WTC11 (cell line): Measurements from ENCODE around the gene UAP1L1. TPM values are rescaled to one million over a fixed set of nuclear protein-coding genes. Genes with fewer than 3 reads are reported as not detected.

Experiments used
- ATAC-seq: fragments of 200-7000 bp; cut with Tn5 transposase; 2 replicates; pipeline ENCODE4 v1.10.0; 2021; ENCODE audit warnings: mild to moderate bottlenecking, moderate library complexity
- CTCF ChIA-PET: fragments of 300-600 bp; sonication (Branson Sonifier 250); formaldehyde crosslinking; loops from one replicate; lab custom pipeline; 2021; ENCODE audit warnings: antibody characterized with exemption; lab: Charles Lee
- POLR2A ChIA-PET: fragments of 350-600 bp; sonication (Branson Sonifier 250); formaldehyde crosslinking; loops from one replicate; lab custom pipeline; 2021; ENCODE audit warnings: antibody characterized with exemption; lab: Charles Lee
- DNase-seq: peaks from one replicate; pipeline ENCODE4 v3.0.0; 2021; ENCODE audit warnings: low spot score
- H3K27ac Mint-ChIP-seq: 2 replicates; pipeline ENCODE4 v1.8.0; 2021; ENCODE audit warnings: mixed read lengths
- H3K27me3 Mint-ChIP-seq: 2 replicates; pipeline ENCODE4 v1.8.0; 2021; ENCODE audit warnings: low read depth, mild to moderate bottlenecking, moderate library complexity, mixed read lengths
- H3K36me3 Mint-ChIP-seq: 2 replicates; pipeline ENCODE4 v1.8.0; 2021; ENCODE audit warnings: mixed read lengths
- H3K4me1 Mint-ChIP-seq: 2 replicates; pipeline ENCODE4 v1.8.0; 2022; ENCODE audit warnings: mixed read lengths
- H3K4me3 Mint-ChIP-seq: 2 replicates; pipeline ENCODE4 v1.8.0; 2021; ENCODE audit warnings: mild to moderate bottlenecking, moderate library complexity, mixed read lengths
- H3K9me3 Mint-ChIP-seq: 2 replicates; pipeline ENCODE4 v1.8.0; 2021; ENCODE audit warnings: mixed read lengths
- ATF3 ChIP-seq: sonication (generic); formaldehyde crosslinking; conservative IDR thresholded peaks from 2 replicates; pipeline ENCODE4 v1.8.1; 2022; ENCODE audit warnings: mild to moderate bottlenecking, missing genetic modification reagents
- CBFB ChIP-seq: sonication (generic); formaldehyde crosslinking; IDR thresholded peaks from 2 replicates; pipeline ENCODE4 v1.8.1; 2022; ENCODE audit warnings: mild to moderate bottlenecking, low read depth, missing genetic modification reagents
- E2F5 ChIP-seq: sonication (generic); formaldehyde crosslinking; IDR thresholded peaks from 2 replicates; pipeline ENCODE4 v1.8.1; 2022; ENCODE audit warnings: mild to moderate bottlenecking, moderate library complexity, missing genetic modification reagents
- FOXP4 ChIP-seq: sonication (generic); formaldehyde crosslinking; IDR thresholded peaks from 2 replicates; pipeline ENCODE4 v1.8.0; 2022; ENCODE audit warnings: mild to moderate bottlenecking, missing genetic modification reagents
- GRHL2 ChIP-seq: fragments of 250-450 bp; sonication (Bioruptor Pico); IDR thresholded peaks from 2 replicates; pipeline ENCODE4 v1.8.0; 2022; ENCODE audit warnings: mild to moderate bottlenecking, moderate library complexity; ENCODE audit not compliant: insufficient replicate concordance, severe bottlenecking
- IRF1 ChIP-seq: sonication (generic); formaldehyde crosslinking; IDR thresholded peaks from 2 replicates; pipeline ENCODE4 v1.8.0; 2023; ENCODE audit warnings: missing genetic modification reagents
- MAX ChIP-seq: sonication (generic); formaldehyde crosslinking; IDR thresholded peaks from 2 replicates; pipeline ENCODE4 v1.8.0; 2022; ENCODE audit warnings: mild to moderate bottlenecking, missing genetic modification reagents
- MYBL2 ChIP-seq: sonication (generic); formaldehyde crosslinking; IDR thresholded peaks from 2 replicates; pipeline ENCODE4 v1.8.1; 2023; ENCODE audit warnings: mild to moderate bottlenecking, moderate library complexity, missing genetic modification reagents
- NFYB ChIP-seq: sonication (generic); formaldehyde crosslinking; conservative IDR thresholded peaks from 2 replicates; pipeline ENCODE4 v1.8.0; 2022; ENCODE audit warnings: low read depth, missing genetic modification reagents
- PREB ChIP-seq: sonication (generic); formaldehyde crosslinking; IDR thresholded peaks from 2 replicates; pipeline ENCODE4 v1.8.1; 2022; ENCODE audit warnings: mild to moderate bottlenecking, missing genetic modification reagents, moderate library complexity, borderline replicate concordance
- SMAD3 ChIP-seq: sonication (generic); formaldehyde crosslinking; IDR thresholded peaks from 2 replicates; pipeline ENCODE4 v1.8.0; 2022; ENCODE audit warnings: missing genetic modification reagents, mild to moderate bottlenecking, borderline replicate concordance
- SP1 ChIP-seq: sonication (generic); formaldehyde crosslinking; conservative IDR thresholded peaks from 2 replicates; pipeline ENCODE4 v1.8.1; 2022; ENCODE audit warnings: missing genetic modification reagents
- USF1 ChIP-seq: sonication (generic); formaldehyde crosslinking; IDR thresholded peaks from 2 replicates; pipeline ENCODE4 v1.8.0; 2022; ENCODE audit warnings: mild to moderate bottlenecking, missing genetic modification reagents
- total RNA-seq: library from RNA; stranded (reverse); gene quantifications from 3 replicates; pipeline ENCODE4 v1.2.3, GENCODE V29; 2021
- TF ChIP-seq, protein P1 (sequence below): sonication (generic); formaldehyde crosslinking; IDR thresholded peaks from 2 replicates; pipeline ENCODE4 v1.8.0; 2022; ENCODE audit warnings: mild to moderate bottlenecking, missing genetic modification reagents
- TF ChIP-seq, protein P2 (sequence below): sonication (generic); formaldehyde crosslinking; IDR thresholded peaks from 2 replicates; pipeline ENCODE4 v1.8.1; 2023; ENCODE audit warnings: mild to moderate bottlenecking, moderate library complexity, missing genetic modification reagents
- TF ChIP-seq, protein P3 (sequence below): fragments of 250-450 bp; sonication (Bioruptor Pico); IDR thresholded peaks from 2 replicates; pipeline ENCODE4 v1.9.0; 2021; ENCODE audit warnings: mild to moderate bottlenecking

Gene UAP1L1
- total RNA-seq, 1 experiment from 2014 or later: 17.7 TPM

GRCh38 chr9:137069508-137070091 is 7.7 kb upstream of the UAP1L1 start:
- TF ChIP-seq MYBL2 (CRISPR knock-in tag): no peak
- no peak for TF ChIP-seq CBFB (CRISPR knock-in tag)
- TF ChIP-seq SMAD3: no peak
- no peak for TF ChIP-seq GRHL2
- TF ChIP-seq, protein P1, sequence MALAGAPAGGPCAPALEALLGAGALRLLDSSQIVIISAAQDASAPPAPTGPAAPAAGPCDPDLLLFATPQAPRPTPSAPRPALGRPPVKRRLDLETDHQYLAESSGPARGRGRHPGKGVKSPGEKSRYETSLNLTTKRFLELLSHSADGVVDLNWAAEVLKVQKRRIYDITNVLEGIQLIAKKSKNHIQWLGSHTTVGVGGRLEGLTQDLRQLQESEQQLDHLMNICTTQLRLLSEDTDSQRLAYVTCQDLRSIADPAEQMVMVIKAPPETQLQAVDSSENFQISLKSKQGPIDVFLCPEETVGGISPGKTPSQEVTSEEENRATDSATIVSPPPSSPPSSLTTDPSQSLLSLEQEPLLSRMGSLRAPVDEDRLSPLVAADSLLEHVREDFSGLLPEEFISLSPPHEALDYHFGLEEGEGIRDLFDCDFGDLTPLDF (CRISPR knock-in tag): no peak
- TF ChIP-seq, protein P2, sequence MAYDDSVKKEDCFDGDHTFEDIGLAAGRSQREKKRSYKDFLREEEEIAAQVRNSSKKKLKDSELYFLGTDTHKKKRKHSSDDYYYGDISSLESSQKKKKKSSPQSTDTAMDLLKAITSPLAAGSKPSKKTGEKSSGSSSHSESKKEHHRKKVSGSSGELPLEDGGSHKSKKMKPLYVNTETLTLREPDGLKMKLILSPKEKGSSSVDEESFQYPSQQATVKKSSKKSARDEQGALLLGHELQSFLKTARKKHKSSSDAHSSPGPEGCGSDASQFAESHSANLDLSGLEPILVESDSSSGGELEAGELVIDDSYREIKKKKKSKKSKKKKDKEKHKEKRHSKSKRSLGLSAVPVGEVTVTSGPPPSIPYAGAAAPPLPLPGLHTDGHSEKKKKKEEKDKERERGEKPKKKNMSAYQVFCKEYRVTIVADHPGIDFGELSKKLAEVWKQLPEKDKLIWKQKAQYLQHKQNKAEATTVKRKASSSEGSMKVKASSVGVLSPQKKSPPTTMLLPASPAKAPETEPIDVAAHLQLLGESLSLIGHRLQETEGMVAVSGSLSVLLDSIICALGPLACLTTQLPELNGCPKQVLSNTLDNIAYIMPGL (CRISPR knock-in tag): no peak; the same call in 1 of the 2 replicates

GRCh38 chr9:137070201-137070905 is 7.0 kb upstream of the UAP1L1 start, which contains the start of gene SAPCD2:
TSS of gene SAPCD2 (minus strand) at chr9:137070557. CDS start at chr9:137070460, 97 bp downstream.
- DNase-seq: peak; percentile 88
- ATAC-seq: peak; percentile 84
- Mint-ChIP-seq H3K27ac (peak within 1 kb of the TSS; percentile 95), H3K36me3 (peaks cover 3% of the 10 kb centered on the region), H3K9me3 (no peaks in the 10 kb centered on the region), H3K4me1 (peaks cover 34% of the 10 kb centered on the region), H3K4me3 (peak within 1 kb of the TSS; percentile 71), H3K27me3 (no peaks in the 10 kb centered on the region)
- ChIA-PET POLR2A (interaction anchor here (0.6 to 2.9 kb wide), 7 partner anchors 15 to 170 kb away, joined by 3 to 21 read pairs (median 5); partner anchors contain the start of genes MAN1B1 and TPRN), CTCF (interaction anchor here (0.7 to 10.4 kb wide), 34 partner anchors 7 to 532 kb away, joined by 3 to 240 read pairs (median 5); partner anchors contain the start of genes ABCA2, ENTPD2, EXD3 and LCN8)
- TF ChIP-seq MAX (CRISPR knock-in tag): 0 out of 2 replicates have a peak, but pooled peaks have one; percentile 29
- TF ChIP-seq FOXP4 (CRISPR knock-in tag): 0 out of 2 replicates have a peak, but pooled peaks have one; percentile 12
- TF ChIP-seq, protein P2 (CRISPR knock-in tag): no peak
- TF ChIP-seq NFYB (CRISPR knock-in tag): 0 out of 2 replicates have a peak, but pooled peaks have one; percentile 24
- TF ChIP-seq, protein P3, sequence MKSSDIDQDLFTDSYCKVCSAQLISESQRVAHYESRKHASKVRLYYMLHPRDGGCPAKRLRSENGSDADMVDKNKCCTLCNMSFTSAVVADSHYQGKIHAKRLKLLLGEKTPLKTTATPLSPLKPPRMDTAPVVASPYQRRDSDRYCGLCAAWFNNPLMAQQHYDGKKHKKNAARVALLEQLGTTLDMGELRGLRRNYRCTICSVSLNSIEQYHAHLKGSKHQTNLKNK: no peak
- TF ChIP-seq E2F5 (CRISPR knock-in tag): 0 out of 2 replicates have a peak, but pooled peaks have one; percentile 24
- TF ChIP-seq PREB: no peak
- no peak for TF ChIP-seq ATF3 (CRISPR knock-in tag)
- TF ChIP-seq USF1: no peak
- peak; percentile 87 for TF ChIP-seq MYBL2 (CRISPR knock-in tag)
- TF ChIP-seq SP1: no peak; the same call in 1 of the 2 replicates
- TF ChIP-seq IRF1: no peak

More at GRCh38 chr9:137069508-137070091, 7.7 kb upstream of the UAP1L1 start:
- H3K36me3 Mint-ChIP-seq: peaks cover 3% of the 10 kb centered on the region
- CTCF ChIA-PET: interaction anchor here (0.7 to 10.4 kb wide), 29 partner anchors 8 to 353 kb away, joined by 3 to 240 read pairs (median 7); partner anchors contain the start of genes ABCA2, ENTPD2, EXD3 and LCN8
- POLR2A ChIA-PET: interaction anchor here (1.0 to 2.9 kb wide), 5 partner anchors 17 to 171 kb away, joined by 3 to 21 read pairs (median 5); partner anchors contain the start of genes MAN1B1 and TPRN
- H3K9me3 Mint-ChIP-seq: no peaks in the 10 kb centered on the region
- peak; percentile 8 for ATAC-seq
- no peaks in the 10 kb centered on the region for H3K27me3 Mint-ChIP-seq
- peak; percentile 35 for DNase-seq
- peaks cover 26% of the 10 kb centered on the region for H3K4me1 Mint-ChIP-seq
- peak overlapping the region; percentile 69 for H3K4me3 Mint-ChIP-seq
- H3K27ac Mint-ChIP-seq: no peak overlapping the region
